WTC11 (cell line): ENCODE data around the gene ZNF292. TPM values are rescaled to one million over a fixed set of nuclear protein-coding genes. Genes with fewer than 3 reads are reported as not detected.

Source experiments
- ATAC-seq: fragments of 200-7000 bp; cut with Tn5 transposase; 2 replicates; pipeline ENCODE4 v1.10.0; 2021; ENCODE audit warnings: mild to moderate bottlenecking, moderate library complexity
- CTCF ChIA-PET: fragments of 300-600 bp; sonication (Branson Sonifier 250); formaldehyde crosslinking; loops from one replicate; lab custom pipeline; 2021; ENCODE audit warnings: antibody characterized with exemption; lab: Charles Lee
- POLR2A ChIA-PET: fragments of 350-600 bp; sonication (Branson Sonifier 250); formaldehyde crosslinking; loops from one replicate; lab custom pipeline; 2021; ENCODE audit warnings: antibody characterized with exemption; lab: Charles Lee
- DNase-seq: peaks from one replicate; pipeline ENCODE4 v3.0.0; 2021; ENCODE audit warnings: low spot score
- H3K27ac Mint-ChIP-seq: 2 replicates; pipeline ENCODE4 v1.8.0; 2021; ENCODE audit warnings: mixed read lengths
- H3K27me3 Mint-ChIP-seq: 2 replicates; pipeline ENCODE4 v1.8.0; 2021; ENCODE audit warnings: low read depth, mild to moderate bottlenecking, moderate library complexity, mixed read lengths
- H3K36me3 Mint-ChIP-seq: 2 replicates; pipeline ENCODE4 v1.8.0; 2021; ENCODE audit warnings: mixed read lengths
- H3K4me1 Mint-ChIP-seq: 2 replicates; pipeline ENCODE4 v1.8.0; 2022; ENCODE audit warnings: mixed read lengths
- H3K4me3 Mint-ChIP-seq: 2 replicates; pipeline ENCODE4 v1.8.0; 2021; ENCODE audit warnings: mild to moderate bottlenecking, moderate library complexity, mixed read lengths
- H3K9me3 Mint-ChIP-seq: 2 replicates; pipeline ENCODE4 v1.8.0; 2021; ENCODE audit warnings: mixed read lengths
- CREB1 ChIP-seq: sonication (generic); formaldehyde crosslinking; IDR thresholded peaks from 2 replicates; pipeline ENCODE4 v1.8.0; 2023; ENCODE audit warnings: mild to moderate bottlenecking, missing genetic modification reagents
- CREM ChIP-seq: sonication (generic); formaldehyde crosslinking; IDR thresholded peaks from 2 replicates; pipeline ENCODE4 v1.8.1; 2022; ENCODE audit warnings: mild to moderate bottlenecking, missing genetic modification reagents, moderate library complexity
- E2F1 ChIP-seq: sonication (generic); formaldehyde crosslinking; IDR thresholded peaks from 2 replicates; pipeline ENCODE4 v1.8.0; 2022; ENCODE audit warnings: mild to moderate bottlenecking, missing genetic modification reagents
- E2F5 ChIP-seq: sonication (generic); formaldehyde crosslinking; IDR thresholded peaks from 2 replicates; pipeline ENCODE4 v1.8.1; 2022; ENCODE audit warnings: mild to moderate bottlenecking, moderate library complexity, missing genetic modification reagents
- MXD4 ChIP-seq: fragments of 250-450 bp; sonication (Bioruptor Pico); IDR thresholded peaks from 2 replicates; pipeline ENCODE4 v1.8.0; 2021; ENCODE audit warnings: mild to moderate bottlenecking, moderate library complexity, borderline replicate concordance
- MYBL2 ChIP-seq: sonication (generic); formaldehyde crosslinking; IDR thresholded peaks from 2 replicates; pipeline ENCODE4 v1.8.1; 2023; ENCODE audit warnings: mild to moderate bottlenecking, moderate library complexity, missing genetic modification reagents
- PREB ChIP-seq: sonication (generic); formaldehyde crosslinking; IDR thresholded peaks from 2 replicates; pipeline ENCODE4 v1.8.1; 2022; ENCODE audit warnings: mild to moderate bottlenecking, missing genetic modification reagents, moderate library complexity, borderline replicate concordance
- TP53 ChIP-seq: sonication (generic); formaldehyde crosslinking; IDR thresholded peaks from 2 replicates; pipeline ENCODE4 v1.8.1; 2023; ENCODE audit warnings: mild to moderate bottlenecking, missing genetic modification reagents
- ZBTB21 ChIP-seq: sonication (generic); formaldehyde crosslinking; IDR thresholded peaks from 2 replicates; pipeline ENCODE4 v1.8.1; 2023; ENCODE audit warnings: mild to moderate bottlenecking, missing genetic modification reagents, borderline replicate concordance
- ZNF281 ChIP-seq: sonication (generic); formaldehyde crosslinking; IDR thresholded peaks from 2 replicates; pipeline ENCODE4 v1.8.0; 2023; ENCODE audit warnings: mild to moderate bottlenecking, missing genetic modification reagents
- ZNF416 ChIP-seq: fragments of 250-450 bp; sonication (Bioruptor Pico); IDR thresholded peaks from 2 replicates; pipeline ENCODE4 v1.9.0; 2021; ENCODE audit warnings: mild to moderate bottlenecking, inconsistent platforms
- ZNF512 ChIP-seq: sonication (generic); formaldehyde crosslinking; IDR thresholded peaks from 2 replicates; pipeline ENCODE4 v1.8.1; 2022; ENCODE audit warnings: missing genetic modification reagents, borderline replicate concordance
- ZSCAN18 ChIP-seq: fragments of 250-450 bp; sonication (Bioruptor Pico); IDR thresholded peaks from 2 replicates; pipeline ENCODE4 v2.1.2; 2022; ENCODE audit warnings: mild to moderate bottlenecking, moderate library complexity
- total RNA-seq: library from RNA; stranded (reverse); gene quantifications from 3 replicates; pipeline ENCODE4 v1.2.3, GENCODE V29; 2021

ZNF292 gene
- total RNA-seq, 1 experiment from 2014 or later: 42.1 TPM

- TF ChIP-seq ZNF281 (CRISPR knock-in tag) (no peak), TP53 (CRISPR knock-in tag) (no peak), E2F5 (CRISPR knock-in tag) (no peak), ZBTB21 (CRISPR knock-in tag) (no peak), MXD4 (CRISPR knock-in tag) (no peak)
Observed at GRCh38 chr6:87244380-87244779, 89.0 kb downstream of the ZNF292 start (continued).

GRCh38 chr6:87250019-87250418 lies 94.7 kb downstream of the ZNF292 start:
- ChIA-PET POLR2A (interaction anchor here (0.6 to 1.1 kb wide), 2 partner anchors 98 to 1606 kb away, joined by 3 to 4 read pairs; no protein-coding TSS in a partner anchor), CTCF (interaction anchor here (1.0 kb wide), 1 partner anchor 9 kb away, joined by 4 read pairs; no protein-coding TSS in a partner anchor)
- H3K4me1 Mint-ChIP-seq: peaks cover 19% of the 10 kb centered on the region; the same call in 1 of the 2 replicates
- no peak overlapping the region for H3K27ac Mint-ChIP-seq
- H3K9me3 Mint-ChIP-seq: peaks cover 8% of the 10 kb centered on the region; the same call in 1 of the 2 replicates
- no peak overlapping the region for H3K4me3 Mint-ChIP-seq
- H3K36me3 Mint-ChIP-seq: peaks cover 72% of the 10 kb centered on the region
- no peaks in the 10 kb centered on the region for H3K27me3 Mint-ChIP-seq
- DNase-seq (no peak), ATAC-seq (peak; percentile 85)
- TF ChIP-seq ZNF512 (no peak), ZSCAN18 (CRISPR knock-in tag) (no peak), ZBTB21 (CRISPR knock-in tag) (no peak), PREB (CRISPR knock-in tag) (no peak), MYBL2 (CRISPR knock-in tag) (no peak), E2F1 (no peak), ZNF416 (CRISPR knock-in tag) (no peak), CREB1 (CRISPR knock-in tag) (no peak)

DNA sequence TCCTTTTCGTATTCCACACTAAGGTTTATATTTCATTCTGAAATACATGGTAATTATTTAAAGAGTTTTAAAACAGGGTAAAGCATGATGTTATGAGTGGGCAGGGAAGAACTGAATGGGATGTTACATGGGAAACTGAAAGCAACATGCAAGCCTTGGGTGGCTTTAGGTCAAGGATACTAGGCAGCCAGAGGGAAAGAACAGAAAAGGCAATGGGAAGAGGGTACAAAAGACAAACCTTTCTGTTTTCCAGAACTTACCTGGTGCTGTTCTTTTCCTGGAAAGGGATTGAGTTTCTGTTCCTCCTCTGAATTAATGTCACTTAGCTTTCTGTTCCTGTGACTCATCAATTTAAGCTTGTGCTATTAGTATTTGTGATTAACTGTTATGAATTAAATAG lies 95.9 kb downstream of the ZNF292 start:
- peaks cover 18% of the 10 kb centered on the region for H3K9me3 Mint-ChIP-seq
- CTCF ChIA-PET: no interaction called here
- no peaks in the 10 kb centered on the region for H3K27me3 Mint-ChIP-seq
- DNase-seq: no peak
- ATAC-seq: no peak
- POLR2A ChIA-PET: no interaction called here
- H3K4me3 Mint-ChIP-seq: no peak overlapping the region
- TF ChIP-seq CREM (CRISPR knock-in tag): no peak
- H3K27ac Mint-ChIP-seq: no peak overlapping the region; the same call in 1 of the 2 replicates
- H3K4me1 Mint-ChIP-seq: peaks cover 19% of the 10 kb centered on the region
- peaks cover 83% of the 10 kb centered on the region for H3K36me3 Mint-ChIP-seq
